Liver (tissue), 9 donors: ENCODE data around the gene RNF214. TPM values are rescaled to one million over a fixed set of nuclear protein-coding genes. Genes with fewer than 3 reads are reported as not detected.

Experiments
- DNase-seq: peaks from one replicate; pipeline ENCODE4 v3.0.0-alpha.2; 2017; ENCODE audit warnings: low spot score
- H3K27ac ChIP-seq, 2 donors: one replicate each; pipeline ENCODE4 v1.7.0; 2013; ENCODE audit warnings: inconsistent platforms in 2 of 2, low read length in 2 of 2, control low read depth in 1 of 2, low read depth in 1 of 2, mild to moderate bottlenecking in 1 of 2
- H3K27me3 ChIP-seq, 4 donors: one replicate each; pipeline versions ENCODE4 v1.6.1 to v1.7.0; 2013; ENCODE audit warnings: low read length in 3 of 4, inconsistent platforms in 1 of 4, mild to moderate bottlenecking in 1 of 4, moderate library complexity in 1 of 4; ENCODE audit not compliant: control insufficient read depth in 4 of 4, insufficient read depth in 4 of 4
- H3K36me3 ChIP-seq, 4 donors: one replicate each; pipeline versions ENCODE4 v1.6.1 to v1.7.0; 2013; ENCODE audit warnings: low read length in 3 of 4, mild to moderate bottlenecking in 3 of 4, low read depth in 1 of 4, moderate library complexity in 1 of 4; ENCODE audit not compliant: control insufficient read depth in 4 of 4, insufficient read depth in 3 of 4
- H3K4me1 ChIP-seq, 4 donors: one replicate each; pipeline versions ENCODE4 v1.6.1 to v1.7.0; 2013; ENCODE audit warnings: low read length in 3 of 4, mild to moderate bottlenecking in 3 of 4, moderate library complexity in 1 of 4; ENCODE audit not compliant: control insufficient read depth in 4 of 4, insufficient read depth in 4 of 4
- H3K4me3 ChIP-seq, 3 donors: one replicate each; pipeline versions ENCODE4 v1.6.1 to v1.7.0; 2013; ENCODE audit warnings: low read length in 3 of 3, control low read depth in 1 of 3, low read depth in 1 of 3, mild to moderate bottlenecking in 1 of 3
- H3K9ac ChIP-seq, 2 donors: one replicate each; pipeline ENCODE4 v1.7.0; 2013; ENCODE audit warnings: low read length in 2 of 2, mild to moderate bottlenecking in 2 of 2, moderate library complexity in 2 of 2, control low read depth in 1 of 2, low read depth in 1 of 2
- H3K9me3 ChIP-seq, 4 donors: one replicate each; pipeline versions ENCODE4 v1.6.1 to v1.7.0; 2013; ENCODE audit warnings: low read length in 3 of 4; ENCODE audit not compliant: control insufficient read depth in 4 of 4
- ATF3 ChIP-seq: IDR thresholded peaks from 2 replicates; pipeline ENCODE4 v1.6.1; 2016; ENCODE audit warnings: antibody characterized with exemption
- CTCF ChIP-seq: fragments of 150-350 bp; IDR thresholded peaks from 2 replicates; pipeline ENCODE4 v1.5.1; 2017; ENCODE audit warnings: improper control_type of control experiment, low read depth, low read length; ENCODE audit not compliant: missing input control
- EGR1 ChIP-seq, 2 donors: IDR thresholded peaks; 2 replicates each; pipeline ENCODE4 v1.6.1; 2016 to 2018; ENCODE audit warnings: antibody characterized with exemption in 2 of 2, low read depth in 2 of 2
- FOXA1 ChIP-seq: IDR thresholded peaks from 2 replicates; pipeline ENCODE4 v1.6.1; 2016; ENCODE audit warnings: antibody characterized with exemption
- FOXA2 ChIP-seq: IDR thresholded peaks from 2 replicates; pipeline ENCODE4 v1.6.1; 2016; ENCODE audit warnings: antibody characterized with exemption
- GABPA ChIP-seq, 2 donors: IDR thresholded peaks in 1 of 2; conservative IDR thresholded peaks in 1 of 2; 2 replicates each; pipeline ENCODE4 v1.6.1; 2016; ENCODE audit warnings: antibody characterized with exemption in 2 of 2, mild to moderate bottlenecking in 1 of 2, moderate library complexity in 1 of 2
- HNF4A ChIP-seq, 2 donors: conservative IDR thresholded peaks; 2 replicates each; pipeline ENCODE4 v1.6.1; 2016; ENCODE audit warnings: antibody characterized with exemption in 2 of 2, mild to moderate bottlenecking in 2 of 2
- HNF4G ChIP-seq: IDR thresholded peaks from 2 replicates; pipeline ENCODE4 v1.6.1; 2016; ENCODE audit warnings: antibody characterized with exemption
- JUND ChIP-seq, 2 donors: IDR thresholded peaks; 2 replicates each; pipeline ENCODE4 v1.6.1; 2016; ENCODE audit warnings: antibody characterized with exemption in 2 of 2
- MAX ChIP-seq: IDR thresholded peaks from 2 replicates; pipeline ENCODE4 v1.6.1; 2016; ENCODE audit warnings: antibody characterized with exemption
- NR2F2 ChIP-seq: IDR thresholded peaks from 2 replicates; pipeline ENCODE4 v1.6.1; 2016; ENCODE audit warnings: antibody characterized with exemption
- RAD21 ChIP-seq, 2 donors: IDR thresholded peaks; 2 replicates each; pipeline ENCODE4 v1.6.1; 2016; ENCODE audit warnings: antibody characterized with exemption in 2 of 2, mild to moderate bottlenecking in 2 of 2
- REST ChIP-seq: IDR thresholded peaks from 2 replicates; pipeline ENCODE4 v1.6.1; 2016; ENCODE audit warnings: antibody characterized with exemption, mild to moderate bottlenecking
- RXRA ChIP-seq, 2 donors: IDR thresholded peaks; 2 replicates each; pipeline ENCODE4 v1.6.1; 2017 to 2018; ENCODE audit warnings: antibody characterized with exemption in 2 of 2, mild to moderate bottlenecking in 1 of 2
- SP1 ChIP-seq: IDR thresholded peaks from 2 replicates; pipeline ENCODE4 v1.6.1; 2018; ENCODE audit warnings: antibody characterized with exemption, mild to moderate bottlenecking
- TAF1 ChIP-seq: conservative IDR thresholded peaks from 2 replicates; pipeline ENCODE4 v1.6.1; 2016; ENCODE audit warnings: antibody characterized with exemption, mild to moderate bottlenecking
- YY1 ChIP-seq: IDR thresholded peaks from 2 replicates; pipeline ENCODE4 v1.6.1; 2016; ENCODE audit warnings: antibody characterized with exemption, mild to moderate bottlenecking
- ZBTB33 ChIP-seq: IDR thresholded peaks from 2 replicates; pipeline ENCODE4 v1.6.1; 2016; ENCODE audit warnings: antibody characterized with exemption
- WGBS: extraction: QIAGEN DNeasy Blood & Tissue Kit; methylation state at CpG from one replicate; pipeline ENCODE4 v1.1.7; 2013; 5-methylcytosine and 5-hydroxymethylcytosine counted together
- polyA plus RNA-seq, 2 donors: library from polyadenylated mRNA; stranded (reverse) in 1 of 2; unstranded in 1 of 2; fragments of 200-250 nt in 1 of 2; fragments of >200 nt in 1 of 2; fragmentation: Nextera tagmentation in 1 of 2; extraction: Ambion mirVana in 1 of 2; gene quantifications; one replicate each; pipeline versions ENCODE4 v1.2.1 to v1.2.3, GENCODE V29; 2013 to 2015
- total RNA-seq, 2 donors: library from RNA; depleted of rRNA; stranded (reverse); fragments of >200 nt; gene quantifications; one replicate each; pipeline ENCODE4 v1.2.3, GENCODE V29; 2014
- donor health status: healthy.
- donor health status: healthy.
- donor health status: healthy.
- donor health status: healthy.
- donor health status: healthy.

RNF214 gene
- total and polyA plus RNA-seq, 4 donors: 4.6 to 6.2 (median 6.0) TPM

- no peak for DNase-seq
- H3K4me1 ChIP-seq: no peaks in the 10 kb centered on the region
- H3K27me3 ChIP-seq: no peaks in the 10 kb centered on the region
- no peak overlapping the region for H3K4me3 ChIP-seq
- H3K9me3 ChIP-seq: no peaks in the 10 kb centered on the region
- H3K9ac ChIP-seq: no peak overlapping the region
- 85% methylated on average over 2 of the region's 2 CpGs for WGBS
- peaks cover 0 to 2% (median under 1%) of the 10 kb centered on the region in 4 donors for H3K36me3 ChIP-seq
- no peak for TF ChIP-seq JUND (IDR thresholded peaks at IDR 0.05)
- no peak for TF ChIP-seq YY1
- TF ChIP-seq EGR1 (IDR thresholded peaks at IDR 0.05; ENCODE audit: low read depth in 2 of 2): no peak
- TF ChIP-seq ATF3: no peak
- no peak for TF ChIP-seq ZBTB33
- no peak for TF ChIP-seq REST
- TF ChIP-seq GABPA (IDR thresholded peaks at IDR 0.05 in 1 of 2, conservative IDR thresholded peaks at IDR 0.05 in 1 of 2): no peak
- no peak for TF ChIP-seq NR2F2
- H3K27ac ChIP-seq: no peak overlapping the region
Observed at GRCh38 chr11:117265745-117266144, 33.3 kb downstream of the RNF214 start.

- Histone ChIP-seq H3K9me3 (no peaks in the 10 kb centered on the region), H3K36me3 (peaks cover 0 to 2% (median 1%) of the 10 kb centered on the region in 4 donors), H3K27me3 (no peaks in the 10 kb centered on the region), H3K4me1 (no peaks in the 10 kb centered on the region), H3K27ac (no peak overlapping the region), H3K9ac (no peak overlapping the region), H3K4me3 (no peak overlapping the region)
- TF ChIP-seq TAF1: no peak
- TF ChIP-seq NR2F2: no peak
- no peak for TF ChIP-seq FOXA2
- no peak for TF ChIP-seq GABPA (IDR thresholded peaks at IDR 0.05 in 1 of 2, conservative IDR thresholded peaks at IDR 0.05 in 1 of 2)
- TF ChIP-seq RXRA (IDR thresholded peaks at IDR 0.05): no peak
- no peak for TF ChIP-seq YY1
- TF ChIP-seq ATF3: no peak
- TF ChIP-seq HNF4A (conservative IDR thresholded peaks at IDR 0.05): no peak
- no peak for TF ChIP-seq SP1
- no peak for TF ChIP-seq HNF4G
- TF ChIP-seq FOXA1: no peak
- no peak for TF ChIP-seq RAD21 (IDR thresholded peaks at IDR 0.05)
- no peak for TF ChIP-seq JUND (IDR thresholded peaks at IDR 0.05)
- TF ChIP-seq REST: no peak
- no peak for TF ChIP-seq CTCF
- TF ChIP-seq MAX: no peak
- no peak for TF ChIP-seq EGR1 (IDR thresholded peaks at IDR 0.05; ENCODE audit: low read depth in 2 of 2)
- no peak for TF ChIP-seq ZBTB33
- no peak for DNase-seq
- WGBS: 95% methylated on average over 2 of the region's 2 CpGs
Observed at GRCh38 chr11:117269856-117270255, 37.4 kb downstream of the RNF214 start.
